ENCODE results near the gene EMC8.

- TF ChIP-seq POLR2A (IDR thresholded peaks at IDR 0.05; ENCODE audit: low read length) (no peak), GATA1 (IDR thresholded peaks at IDR 0.05; ENCODE audit: low read depth, low read length) (no peak)
Measured at GRCh38 chr16:85785927-85786326, 13.4 kb downstream of the EMC8 start.
